ENCODE measurements around the gene PTPRM.

DNA sequence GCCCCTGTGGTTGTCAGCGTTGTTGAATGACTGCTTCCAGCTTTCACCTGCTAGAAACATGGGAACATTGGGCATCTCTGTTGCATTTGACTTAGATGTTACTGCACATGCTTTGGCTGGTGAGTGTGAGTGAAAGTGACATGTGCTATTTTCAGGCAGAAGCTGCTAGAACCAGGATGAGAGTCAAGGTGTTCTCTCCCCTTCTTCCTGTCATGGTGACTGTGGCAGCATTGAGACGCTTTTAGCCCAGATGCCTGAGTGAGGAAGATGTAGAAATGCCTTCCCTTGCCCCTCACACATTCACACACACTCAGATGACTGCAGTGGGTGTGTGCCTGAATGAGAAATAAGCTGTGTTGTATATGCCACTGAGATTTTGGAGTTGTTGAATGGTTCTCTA lies 220.2 kb downstream of the PTPRM start:
- no peak for TF ChIP-seq POLR2A (IDR thresholded peaks at IDR 0.05; ENCODE audit: low read depth, low read length)
- TF ChIP-seq POLR2AphosphoS5 (IDR thresholded peaks at IDR 0.05; ENCODE audit: low read depth, low read length) = no peak
- TF ChIP-seq TAF1 (IDR thresholded peaks at IDR 0.05; ENCODE audit: low read depth, low read length) = no peak
- TF ChIP-seq PAX5 (IDR thresholded peaks at IDR 0.05; ENCODE audit: insufficient read depth, low read length, severe bottlenecking) = no peak

Data from GM12891 (cell line).